A673 (cell line): ENCODE results near the gene TMC3.

ENCODE experiments used
- EZH2 ChIP-seq: fragments of 200-600 bp; sonication (generic); IDR thresholded peaks from 2 replicates; pipeline ENCODE4 v1.6.1; 2017; ENCODE audit warnings: borderline replicate concordance, low read depth, mild to moderate bottlenecking, mixed read lengths, antibody characterized with exemption, low read length; ENCODE audit not compliant: poor library complexity, severe bottlenecking
- TF ChIP-seq, protein P1 (sequence below): fragments of 300-800, 200-600 bp; sonication (generic); conservative IDR thresholded peaks from 2 replicates; pipeline ENCODE4 v1.5.1; 2017; ENCODE audit warnings: low read depth, mild to moderate bottlenecking, antibody characterized with exemption, low read length, moderate library complexity, mixed read lengths

DNA sequence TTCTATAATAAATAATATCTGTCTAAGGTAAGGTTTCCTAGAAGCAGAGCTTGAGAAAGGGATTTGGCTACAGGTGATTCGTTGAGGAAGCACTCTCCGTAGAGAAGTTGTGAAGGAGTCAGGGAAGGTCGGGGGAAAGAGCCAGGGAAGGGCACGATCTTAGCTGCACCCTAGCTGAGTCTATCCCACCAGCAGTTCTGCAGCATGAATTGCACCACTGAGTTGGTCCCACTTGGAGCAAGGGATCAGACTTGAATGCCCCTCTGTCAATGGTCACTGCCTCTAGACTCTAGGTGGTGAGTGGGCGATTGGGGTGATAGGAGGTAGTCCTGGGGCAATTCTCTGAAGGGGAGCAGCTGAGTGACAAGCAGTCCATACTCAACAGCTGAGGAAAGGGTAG, 13.5 kb downstream of the TMC3 start:
- TF ChIP-seq, protein P1, sequence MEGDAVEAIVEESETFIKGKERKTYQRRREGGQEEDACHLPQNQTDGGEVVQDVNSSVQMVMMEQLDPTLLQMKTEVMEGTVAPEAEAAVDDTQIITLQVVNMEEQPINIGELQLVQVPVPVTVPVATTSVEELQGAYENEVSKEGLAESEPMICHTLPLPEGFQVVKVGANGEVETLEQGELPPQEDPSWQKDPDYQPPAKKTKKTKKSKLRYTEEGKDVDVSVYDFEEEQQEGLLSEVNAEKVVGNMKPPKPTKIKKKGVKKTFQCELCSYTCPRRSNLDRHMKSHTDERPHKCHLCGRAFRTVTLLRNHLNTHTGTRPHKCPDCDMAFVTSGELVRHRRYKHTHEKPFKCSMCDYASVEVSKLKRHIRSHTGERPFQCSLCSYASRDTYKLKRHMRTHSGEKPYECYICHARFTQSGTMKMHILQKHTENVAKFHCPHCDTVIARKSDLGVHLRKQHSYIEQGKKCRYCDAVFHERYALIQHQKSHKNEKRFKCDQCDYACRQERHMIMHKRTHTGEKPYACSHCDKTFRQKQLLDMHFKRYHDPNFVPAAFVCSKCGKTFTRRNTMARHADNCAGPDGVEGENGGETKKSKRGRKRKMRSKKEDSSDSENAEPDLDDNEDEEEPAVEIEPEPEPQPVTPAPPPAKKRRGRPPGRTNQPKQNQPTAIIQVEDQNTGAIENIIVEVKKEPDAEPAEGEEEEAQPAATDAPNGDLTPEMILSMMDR = no peak
- TF ChIP-seq EZH2 = no peak
